ENCODE data around the gene MYCBPAP.

Gene MYCBPAP

GRCh38 chr17:50545311-50545710 is 37.1 kb downstream of the MYCBPAP start:
- in situ Hi-C loops (cut with HindIII; ENCODE audit: low pct_ligation_motif_present, low sequenced_read_pairs), result no loop called here
- no peak overlapping the region for H3K27ac ChIP-seq
- TF ChIP-seq, protein P1, sequence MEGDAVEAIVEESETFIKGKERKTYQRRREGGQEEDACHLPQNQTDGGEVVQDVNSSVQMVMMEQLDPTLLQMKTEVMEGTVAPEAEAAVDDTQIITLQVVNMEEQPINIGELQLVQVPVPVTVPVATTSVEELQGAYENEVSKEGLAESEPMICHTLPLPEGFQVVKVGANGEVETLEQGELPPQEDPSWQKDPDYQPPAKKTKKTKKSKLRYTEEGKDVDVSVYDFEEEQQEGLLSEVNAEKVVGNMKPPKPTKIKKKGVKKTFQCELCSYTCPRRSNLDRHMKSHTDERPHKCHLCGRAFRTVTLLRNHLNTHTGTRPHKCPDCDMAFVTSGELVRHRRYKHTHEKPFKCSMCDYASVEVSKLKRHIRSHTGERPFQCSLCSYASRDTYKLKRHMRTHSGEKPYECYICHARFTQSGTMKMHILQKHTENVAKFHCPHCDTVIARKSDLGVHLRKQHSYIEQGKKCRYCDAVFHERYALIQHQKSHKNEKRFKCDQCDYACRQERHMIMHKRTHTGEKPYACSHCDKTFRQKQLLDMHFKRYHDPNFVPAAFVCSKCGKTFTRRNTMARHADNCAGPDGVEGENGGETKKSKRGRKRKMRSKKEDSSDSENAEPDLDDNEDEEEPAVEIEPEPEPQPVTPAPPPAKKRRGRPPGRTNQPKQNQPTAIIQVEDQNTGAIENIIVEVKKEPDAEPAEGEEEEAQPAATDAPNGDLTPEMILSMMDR (IDR thresholded peaks at IDR 0.05; ENCODE audit: low read depth, low read length, missing control alignments), result no peak
- no peaks in the 10 kb centered on the region for H3K27me3 ChIP-seq (replicated peaks)
- no peak for DNase-seq
- H3K4me3 ChIP-seq (ENCODE audit: low read depth, low read length), result no peak overlapping the region
- no peaks in the 10 kb centered on the region for H3K36me3 ChIP-seq (replicated peaks)

DNA sequence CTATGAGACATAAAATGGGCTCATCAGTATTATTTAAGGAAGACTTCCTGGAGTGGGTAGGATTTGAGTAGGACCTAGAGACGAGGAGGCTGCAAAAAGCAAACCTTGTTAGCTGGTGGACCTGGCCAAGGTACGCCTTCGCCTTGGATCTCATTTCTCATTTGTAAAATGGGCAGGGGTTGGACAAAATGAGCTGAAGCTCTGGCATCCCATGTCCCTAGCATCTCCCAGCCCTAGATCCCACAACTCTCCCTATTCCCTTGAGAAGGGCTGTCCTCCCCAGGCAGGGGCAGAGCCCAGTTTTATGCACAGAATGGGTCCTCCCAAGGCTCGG is 38.4 kb downstream of the MYCBPAP start:
- no peak overlapping the region for H3K27ac ChIP-seq
- peak overlapping the region; percentile 66 for H3K4me3 ChIP-seq (ENCODE audit: low read depth, low read length)
- no peaks in the 10 kb centered on the region for H3K27me3 ChIP-seq (replicated peaks)
- peaks cover 3% of the 10 kb centered on the region for H3K36me3 ChIP-seq (replicated peaks)
- in situ Hi-C loops (cut with HindIII; ENCODE audit: low pct_ligation_motif_present, low sequenced_read_pairs), result no loop called here
- DNase-seq, result no peak
- TF ChIP-seq, protein P1 (IDR thresholded peaks at IDR 0.05; ENCODE audit: low read depth, low read length, missing control alignments), result no peak

GRCh38 chr17:50547035-50547735 is 38.9 kb downstream of the MYCBPAP start, which contains the start of gene SPATA20:
SPATA20 (plus strand) TSS chr17:50547174; CDS start chr17:50547209, 35 bp downstream.
- in situ Hi-C loops (cut with HindIII; ENCODE audit: low pct_ligation_motif_present, low sequenced_read_pairs), result no loop called here
- TF ChIP-seq, protein P1 (IDR thresholded peaks at IDR 0.05; ENCODE audit: low read depth, low read length, missing control alignments), result peak; percentile 94

DNA sequence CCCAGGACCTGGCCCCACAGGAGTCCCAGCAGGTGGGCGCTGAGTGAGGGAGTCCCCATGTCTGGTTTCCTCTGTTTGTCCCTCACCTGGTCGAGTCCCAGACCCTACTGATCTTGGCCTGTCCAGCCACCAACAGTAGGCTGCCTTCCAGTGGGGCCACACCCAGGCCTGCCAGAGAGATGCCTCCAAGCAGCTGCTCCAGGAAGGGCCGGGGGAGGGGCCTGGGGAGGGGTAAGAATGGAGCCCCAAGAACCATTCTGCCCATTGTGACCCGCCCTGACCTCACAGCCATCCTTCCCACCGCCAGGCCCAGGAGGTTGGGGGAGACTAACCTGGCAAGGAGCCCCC is 39.5 kb downstream of the MYCBPAP start:
- H3K27me3 ChIP-seq (replicated peaks), result no peaks in the 10 kb centered on the region
- no peak for DNase-seq
- no peak overlapping the region for H3K27ac ChIP-seq
- H3K4me3 ChIP-seq (ENCODE audit: low read depth, low read length), result peak overlapping the region; percentile 66
- TF ChIP-seq, protein P1 (IDR thresholded peaks at IDR 0.05; ENCODE audit: low read depth, low read length, missing control alignments), result no peak
- peaks cover 3% of the 10 kb centered on the region for H3K36me3 ChIP-seq (replicated peaks)
- in situ Hi-C loops (cut with HindIII; ENCODE audit: low pct_ligation_motif_present, low sequenced_read_pairs), result no loop called here

More at GRCh38 chr17:50547035-50547735, 38.9 kb downstream of the MYCBPAP start, which contains the start of gene SPATA20:
- Histone ChIP-seq H3K36me3 (replicated peaks) (peaks cover 3% of the 10 kb centered on the region), H3K27ac (peak within 1 kb of the TSS; percentile 10), H3K4me3 (ENCODE audit: low read depth, low read length) (peak within 1 kb of the TSS; percentile 66), H3K27me3 (replicated peaks) (no peaks in the 10 kb centered on the region)
- peak; percentile 79 for DNase-seq

GRCh38 chr17:50548831-50549230 is 40.6 kb downstream of the MYCBPAP start:
- DNase-seq, result no peak
- TF ChIP-seq, protein P1 (IDR thresholded peaks at IDR 0.05; ENCODE audit: low read depth, low read length, missing control alignments), result no peak
- no peak overlapping the region for H3K27ac ChIP-seq
- in situ Hi-C loops (cut with HindIII; ENCODE audit: low pct_ligation_motif_present, low sequenced_read_pairs), result no loop called here
- H3K36me3 ChIP-seq (replicated peaks), result peaks cover 3% of the 10 kb centered on the region
- no peak overlapping the region for H3K4me3 ChIP-seq (ENCODE audit: low read depth, low read length)
- no peaks in the 10 kb centered on the region for H3K27me3 ChIP-seq (replicated peaks)
